Activated T-helper 1 cell treated with Interleukin-2 at 50 U/mL for 16 hours (primary cell): ENCODE measurements around the gene HAPSTR1.

ENCODE experiments used
- DNase-seq: peaks from one replicate; pipeline ENCODE4 v3.0.0-alpha.2; 2020; ENCODE audit warnings: low read depth

HAPSTR1 gene

GRCh38 chr16:9096416-9096952, 5.0 kb downstream of the HAPSTR1 start:
- DNase-seq: no peak

GRCh38 chr16:9097266-9098219, 6.1 kb downstream of the HAPSTR1 start:
- DNase-seq: no peak

- DNase-seq: no peak
Observed at GRCh38 chr16:9098377-9099090, 7.1 kb downstream of the HAPSTR1 start.

GRCh38 chr16:9099131-9099625, 7.7 kb downstream of the HAPSTR1 start:
- DNase-seq: no peak

GRCh38 chr16:9102379-9102778, 10.9 kb downstream of the HAPSTR1 start:
- DNase-seq: no peak

- DNase-seq: no peak
Observed at GRCh38 chr16:9102943-9103342, 11.5 kb downstream of the HAPSTR1 start.

- no peak for DNase-seq
Observed at GRCh38 chr16:9103546-9103945, 12.1 kb downstream of the HAPSTR1 start.

GRCh38 chr16:9105189-9105588, 13.7 kb downstream of the HAPSTR1 start:
- DNase-seq: no peak

GRCh38 chr16:9107025-9107970, 15.9 kb downstream of the HAPSTR1 start:
- DNase-seq: no peak

GRCh38 chr16:9109255-9109654, 17.8 kb downstream of the HAPSTR1 start:
- DNase-seq: no peak

GRCh38 chr16:9112166-9112843, 20.9 kb downstream of the HAPSTR1 start:
- no peak for DNase-seq

- no peak for DNase-seq
Observed at GRCh38 chr16:9112844-9113186, 21.4 kb downstream of the HAPSTR1 start.

GRCh38 chr16:9113707-9114106, 22.3 kb downstream of the HAPSTR1 start:
- no peak for DNase-seq

- DNase-seq: no peak
Observed at GRCh38 chr16:9114112-9114511, 22.7 kb downstream of the HAPSTR1 start.

- DNase-seq: no peak
Observed at GRCh38 chr16:9114842-9115241, 23.4 kb downstream of the HAPSTR1 start.

GRCh38 chr16:9115277-9115676, 23.8 kb downstream of the HAPSTR1 start:
- no peak for DNase-seq

GRCh38 chr16:9116141-9116540, 24.7 kb downstream of the HAPSTR1 start:
- no peak for DNase-seq

GRCh38 chr16:9118170-9118569, 26.7 kb downstream of the HAPSTR1 start:
- no peak for DNase-seq

GRCh38 chr16:9119795-9120194, 28.4 kb downstream of the HAPSTR1 start:
- DNase-seq: no peak

- no peak for DNase-seq
Observed at GRCh38 chr16:9122342-9122741, 30.9 kb downstream of the HAPSTR1 start.

GRCh38 chr16:9122969-9123368, 31.5 kb downstream of the HAPSTR1 start:
- DNase-seq: no peak
